ENCODE results near the gene APOL3.

- no peak for TF ChIP-seq CTCF (conservative IDR thresholded peaks at IDR 0.05; ENCODE audit: low read length)
- TF ChIP-seq EZH2phosphoT487 (IDR thresholded peaks at IDR 0.05; ENCODE audit: borderline replicate concordance): no peak
Measured at GRCh38 chr22:36156515-36157419, 3.8 kb downstream of the APOL3 start.
